GM12872 (cell line): ENCODE data around the gene NEURL2.

Experiments used
- TF ChIP-seq, protein P1 (sequence below): IDR thresholded peaks from 3 replicates; pipeline ENCODE4 v1.5.1; 2011; ENCODE audit warnings: low read depth, mild to moderate bottlenecking, low read length, moderate library complexity; ENCODE audit not compliant: insufficient read depth

NEURL2 gene, protein sequence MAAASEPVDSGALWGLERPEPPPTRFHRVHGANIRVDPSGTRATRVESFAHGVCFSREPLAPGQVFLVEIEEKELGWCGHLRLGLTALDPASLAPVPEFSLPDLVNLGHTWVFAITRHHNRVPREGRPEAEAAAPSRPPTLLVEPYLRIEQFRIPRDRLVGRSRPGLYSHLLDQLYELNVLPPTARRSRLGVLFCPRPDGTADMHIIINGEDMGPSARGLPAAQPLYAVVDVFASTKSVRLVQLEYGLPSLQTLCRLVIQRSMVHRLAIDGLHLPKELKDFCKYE

GRCh38 chr20:45890985-45891983 is at the start of gene NEURL2, which contains the start of gene CTSA:
Gene NEURL2 (minus strand): TSS chr20:45891208. CDS start chr20:45890991, 217 bp downstream.
Gene CTSA (plus strand): TSS chr20:45891335. CDS start chr20:45891569, 234 bp downstream.
- TF ChIP-seq, protein P1, sequence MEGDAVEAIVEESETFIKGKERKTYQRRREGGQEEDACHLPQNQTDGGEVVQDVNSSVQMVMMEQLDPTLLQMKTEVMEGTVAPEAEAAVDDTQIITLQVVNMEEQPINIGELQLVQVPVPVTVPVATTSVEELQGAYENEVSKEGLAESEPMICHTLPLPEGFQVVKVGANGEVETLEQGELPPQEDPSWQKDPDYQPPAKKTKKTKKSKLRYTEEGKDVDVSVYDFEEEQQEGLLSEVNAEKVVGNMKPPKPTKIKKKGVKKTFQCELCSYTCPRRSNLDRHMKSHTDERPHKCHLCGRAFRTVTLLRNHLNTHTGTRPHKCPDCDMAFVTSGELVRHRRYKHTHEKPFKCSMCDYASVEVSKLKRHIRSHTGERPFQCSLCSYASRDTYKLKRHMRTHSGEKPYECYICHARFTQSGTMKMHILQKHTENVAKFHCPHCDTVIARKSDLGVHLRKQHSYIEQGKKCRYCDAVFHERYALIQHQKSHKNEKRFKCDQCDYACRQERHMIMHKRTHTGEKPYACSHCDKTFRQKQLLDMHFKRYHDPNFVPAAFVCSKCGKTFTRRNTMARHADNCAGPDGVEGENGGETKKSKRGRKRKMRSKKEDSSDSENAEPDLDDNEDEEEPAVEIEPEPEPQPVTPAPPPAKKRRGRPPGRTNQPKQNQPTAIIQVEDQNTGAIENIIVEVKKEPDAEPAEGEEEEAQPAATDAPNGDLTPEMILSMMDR: no peak

DNA sequence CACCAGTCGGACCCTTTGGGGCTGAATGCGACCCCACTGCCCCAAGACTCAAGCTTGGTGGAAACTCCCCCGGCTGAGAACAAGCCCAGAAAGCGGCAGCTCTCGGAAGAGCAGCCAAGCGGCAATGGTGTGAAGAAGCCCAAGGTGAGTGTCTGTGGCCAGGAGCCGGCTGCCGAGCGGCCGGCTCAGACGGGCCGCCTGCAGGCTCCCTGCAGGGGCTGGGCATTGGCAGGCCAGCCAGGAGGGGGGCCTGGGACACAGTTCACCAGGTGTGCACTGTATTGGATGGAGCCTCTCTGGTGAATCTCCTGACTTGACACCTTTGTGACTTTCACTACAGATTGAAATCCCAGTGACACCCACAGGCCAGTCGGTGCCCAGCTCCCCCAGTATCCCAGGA is 49.5 kb upstream of the NEURL2 start:
- TF ChIP-seq, protein P1: no peak

- TF ChIP-seq, protein P1: no peak
Observed at GRCh38 chr20:45940053-45940452, 49.0 kb upstream of the NEURL2 start.

DNA sequence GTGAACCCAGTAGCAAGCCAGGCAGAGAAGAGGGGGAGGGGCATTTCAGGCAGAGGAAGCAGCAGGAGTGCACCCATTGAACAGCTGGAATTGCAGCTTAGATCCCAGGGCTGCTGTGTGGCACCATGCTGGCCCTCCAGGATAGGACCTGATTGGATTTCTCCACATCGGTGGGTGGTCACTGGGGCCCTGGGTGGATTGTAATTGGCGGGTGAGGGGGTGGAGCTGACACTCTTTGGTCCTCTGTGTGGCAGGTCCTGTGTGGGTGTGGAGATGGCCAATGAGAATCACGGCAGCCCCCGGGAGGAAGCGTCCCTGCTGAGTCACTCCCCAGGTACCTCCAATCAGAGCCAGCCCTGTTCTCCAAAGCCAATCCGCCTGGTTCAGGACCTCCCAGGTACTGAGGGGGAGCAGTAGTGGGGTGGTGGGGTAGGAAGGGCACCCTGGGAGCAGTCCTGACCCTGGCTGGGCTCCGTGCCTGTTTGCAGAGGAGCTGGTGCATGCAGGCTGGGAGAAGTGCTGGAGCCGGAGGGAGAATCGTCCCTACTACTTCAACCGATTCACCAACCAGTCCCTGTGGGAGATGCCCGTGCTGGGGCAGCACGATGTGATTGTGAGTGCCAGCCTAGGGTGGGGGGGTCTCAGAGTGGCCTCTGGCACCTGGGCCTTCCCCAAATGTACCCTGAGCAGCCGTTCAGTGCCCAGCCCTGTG is 47.9 kb upstream of the NEURL2 start:
- TF ChIP-seq, protein P1: no peak

DNA sequence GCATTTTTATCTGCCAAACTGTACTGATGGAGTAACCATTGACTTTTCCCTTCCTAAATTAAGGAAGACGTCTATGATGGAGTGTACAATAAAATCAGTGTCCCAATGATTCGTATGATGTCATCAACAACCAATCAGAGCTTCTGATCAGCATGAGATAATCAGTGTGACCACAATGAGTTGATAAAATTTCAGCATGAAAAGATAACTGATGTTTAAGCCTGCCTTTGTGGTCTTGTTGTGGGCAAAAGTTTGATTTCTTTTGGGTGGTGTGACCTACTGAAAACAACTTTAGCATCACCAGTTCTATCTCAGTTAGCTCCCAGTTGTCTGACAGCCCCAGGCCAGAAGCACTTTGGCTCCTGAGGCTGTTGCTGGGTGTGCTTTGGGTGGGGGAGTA is 46.8 kb upstream of the NEURL2 start:
- TF ChIP-seq, protein P1: no peak

- TF ChIP-seq, protein P1: no peak
Observed at GRCh38 chr20:45935416-45936046, 44.5 kb upstream of the NEURL2 start.
